ENCODE measurements around the gene CNTNAP2. TPM values are rescaled to one million over a fixed set of nuclear protein-coding genes. Genes with fewer than 3 reads are reported as not detected.

The CNTNAP2 gene
- total RNA-seq, 4 donors from 2014 or later, result 0.91 to 16.0 TPM; not detected in 2

- H3K4me1 ChIP-seq, result no peaks in the 10 kb centered on the region
- no peak overlapping the region for H3K4me3 ChIP-seq
- TF ChIP-seq CTCF (IDR thresholded peaks at IDR 0.05), result no peak
- no peak for TF ChIP-seq POLR2A (IDR thresholded peaks at IDR 0.05)
- H3K27ac ChIP-seq, result peak overlapping the region in 1 of 2 donors; percentile 38
- no peaks in the 10 kb centered on the region for H3K36me3 ChIP-seq
- intact Hi-C loops (cut with DNase I; ENCODE audit: low total_unique reads), result no loop called here
- H3K9me3 ChIP-seq, result no peaks in the 10 kb centered on the region
- no peak for DNase-seq
- no peaks in the 10 kb centered on the region for H3K27me3 ChIP-seq
Observed at GRCh38 chr7:148374396-148375259, 2258.0 kb downstream of the CNTNAP2 start.

- Histone ChIP-seq H3K4me3 (no peak overlapping the region), H3K27ac (no peak overlapping the region), H3K36me3 (no peaks in the 10 kb centered on the region), H3K4me1 (no peaks in the 10 kb centered on the region), H3K9me3 (no peaks in the 10 kb centered on the region), H3K27me3 (no peaks in the 10 kb centered on the region)
- intact Hi-C loops (cut with DNase I; ENCODE audit: low total_unique reads), result no loop called here
- DNase-seq, result no peak
- no peak for TF ChIP-seq CTCF (IDR thresholded peaks at IDR 0.05)
- no peak for TF ChIP-seq POLR2A (IDR thresholded peaks at IDR 0.05)
Observed at GRCh38 chr7:148379677-148380076, 2263.1 kb downstream of the CNTNAP2 start.

- intact Hi-C loops (cut with DNase I; ENCODE audit: low total_unique reads), result no loop called here
- Histone ChIP-seq H3K27ac (no peak overlapping the region), H3K36me3 (no peaks in the 10 kb centered on the region), H3K4me3 (no peak overlapping the region), H3K4me1 (no peaks in the 10 kb centered on the region), H3K27me3 (no peaks in the 10 kb centered on the region), H3K9me3 (no peaks in the 10 kb centered on the region)
- TF ChIP-seq POLR2A (IDR thresholded peaks at IDR 0.05) (no peak), CTCF (IDR thresholded peaks at IDR 0.05) (no peak)
- no peak for DNase-seq
Observed at GRCh38 chr7:148380596-148381419, 2264.2 kb downstream of the CNTNAP2 start.

GRCh38 chr7:148382596-148382995 lies 2266.0 kb downstream of the CNTNAP2 start:
- Histone ChIP-seq H3K36me3 (no peaks in the 10 kb centered on the region), H3K27me3 (no peaks in the 10 kb centered on the region), H3K9me3 (no peaks in the 10 kb centered on the region), H3K4me3 (no peak overlapping the region), H3K4me1 (no peaks in the 10 kb centered on the region), H3K27ac (no peak overlapping the region)
- intact Hi-C loops (cut with DNase I; ENCODE audit: low total_unique reads), result no loop called here
- no peak for DNase-seq
- TF ChIP-seq POLR2A (IDR thresholded peaks at IDR 0.05) (no peak), CTCF (IDR thresholded peaks at IDR 0.05) (no peak)

- Histone ChIP-seq H3K4me3 (no peak overlapping the region), H3K9me3 (no peaks in the 10 kb centered on the region), H3K27ac (no peak overlapping the region), H3K27me3 (no peaks in the 10 kb centered on the region), H3K36me3 (no peaks in the 10 kb centered on the region), H3K4me1 (no peaks in the 10 kb centered on the region)
- no peak for DNase-seq
- no peak for TF ChIP-seq CTCF (IDR thresholded peaks at IDR 0.05)
- TF ChIP-seq POLR2A (IDR thresholded peaks at IDR 0.05), result no peak
- intact Hi-C loops (cut with DNase I; ENCODE audit: low total_unique reads), result no loop called here
Observed at GRCh38 chr7:148383651-148384050, 2267.1 kb downstream of the CNTNAP2 start.

Data from uterus (tissue), 4 donors.